CD4-positive, alpha-beta T cell treated with Interleukin-1 beta for 1 hour (primary cell): ENCODE results near the gene DDI1.
A peak's percentile ranks its signal among the peaks of the same experiment; 100 is the strongest.
"Not testable (repeated sequence)": the region's sequence is repeated elsewhere in the genome, so short reads cannot be mapped to it uniquely, and the experiment has no call there.

Experiments used
- DNase-seq, 2 donors: peaks; one replicate each; pipeline ENCODE4 v3.0.0-alpha.2; 2020 to 2022

DDI1 gene

DNA sequence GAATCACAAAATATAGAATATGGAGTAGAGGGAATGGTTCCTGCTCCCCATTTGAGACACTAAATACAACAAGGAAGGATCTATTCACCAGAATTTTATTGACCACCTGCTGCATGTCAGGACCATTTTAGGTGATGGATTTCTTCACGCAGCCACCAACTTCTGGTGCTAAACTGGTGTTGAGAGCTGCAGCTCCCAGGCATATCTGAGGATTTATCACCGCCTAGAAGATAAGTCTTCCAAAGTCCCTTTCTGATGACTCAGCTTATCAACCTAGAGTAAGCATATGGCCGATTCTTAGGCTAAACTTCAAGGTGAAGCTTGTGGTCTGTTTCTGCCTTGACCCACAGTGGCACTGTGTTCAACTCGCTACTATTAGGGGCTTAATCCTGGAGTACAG, 6.7 kb downstream of the DDI1 start:
- no peak for DNase-seq

DNA sequence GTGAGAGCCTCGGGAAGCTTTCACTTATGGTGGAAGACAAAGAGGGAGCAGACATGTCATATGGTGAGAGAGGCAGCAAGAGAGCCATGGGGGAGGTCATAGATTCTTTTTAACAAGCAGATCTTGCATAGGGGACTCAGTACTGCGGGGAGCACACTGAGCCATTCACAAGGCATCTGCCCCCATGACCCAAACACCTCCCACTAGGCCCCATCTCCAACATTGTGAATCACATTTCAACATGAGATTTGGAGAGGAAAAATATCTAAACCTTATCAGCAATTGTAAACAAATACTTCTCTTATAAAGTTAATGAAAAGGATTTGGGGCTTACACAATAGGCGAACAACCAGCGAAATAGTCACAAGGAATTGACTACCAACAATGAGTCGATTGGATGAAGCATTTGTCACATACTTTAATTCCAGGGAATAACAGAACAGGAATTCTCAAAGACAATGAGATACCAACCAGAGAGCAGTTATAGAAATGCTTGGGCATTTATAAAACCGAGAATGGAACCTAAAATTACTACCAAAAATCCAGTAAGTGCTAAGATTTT, 7.3 kb downstream of the DDI1 start:
- DNase-seq = no peak

DNA sequence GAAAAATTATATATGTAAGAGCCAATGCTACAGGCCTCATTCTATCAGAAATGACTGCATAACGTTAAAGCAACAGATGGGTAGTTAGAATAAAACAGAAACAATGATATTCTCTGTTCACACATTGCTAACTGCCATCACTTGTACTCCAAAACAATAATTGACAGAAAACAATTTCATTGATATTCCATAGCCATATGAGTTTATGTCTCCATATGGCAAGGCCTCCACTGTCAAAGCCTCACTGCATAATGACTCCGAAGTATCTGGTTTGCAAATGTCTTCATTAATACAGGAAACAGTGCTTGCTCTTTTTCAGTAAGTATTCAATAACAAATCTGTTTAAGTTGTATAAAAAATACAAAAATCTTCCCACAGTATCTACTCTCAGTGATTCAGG, 9.9 kb downstream of the DDI1 start:
- no peak for DNase-seq

DNA sequence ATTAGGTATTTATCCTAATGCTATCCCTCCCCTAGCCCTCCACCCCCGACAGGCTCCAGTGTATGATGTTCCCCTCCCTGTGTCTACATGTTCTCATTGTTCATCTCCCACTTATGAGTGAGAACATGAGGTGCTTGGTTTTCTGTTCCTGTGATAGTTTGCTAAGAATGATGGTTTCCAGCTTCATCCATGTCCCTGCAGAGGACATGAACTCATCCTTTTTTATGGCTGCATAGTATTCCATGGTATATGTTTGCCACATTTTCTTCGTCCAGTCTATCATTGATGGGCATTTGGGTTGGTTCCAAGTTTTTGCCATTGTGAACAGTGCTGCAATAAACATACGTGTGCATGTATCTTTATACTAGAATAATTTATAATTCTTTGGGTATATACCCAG, 10.4 kb downstream of the DDI1 start:
- DNase-seq = not testable (repeated sequence)

GRCh38 chr11:104049116-104049515, 12.7 kb downstream of the DDI1 start:
- no peak for DNase-seq

DNA sequence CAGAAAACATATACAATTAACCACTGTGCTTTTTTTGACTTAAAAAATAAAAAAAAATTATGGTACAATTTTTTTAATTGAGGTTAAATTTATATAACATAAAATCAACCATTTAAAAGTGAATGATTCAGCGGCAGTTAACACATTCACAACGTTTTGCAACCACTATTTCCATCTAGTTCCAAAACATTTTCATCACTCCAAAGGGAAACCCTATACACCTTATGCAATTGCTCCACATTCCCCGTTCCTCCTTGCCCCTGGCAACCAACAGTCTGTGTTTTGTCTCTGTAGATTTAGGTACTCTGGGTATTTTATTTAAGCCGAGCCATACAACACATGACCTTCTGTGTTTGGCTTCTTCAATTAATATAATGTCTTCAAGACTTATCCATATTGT, 15.3 kb downstream of the DDI1 start:
- no peak for DNase-seq

DNA sequence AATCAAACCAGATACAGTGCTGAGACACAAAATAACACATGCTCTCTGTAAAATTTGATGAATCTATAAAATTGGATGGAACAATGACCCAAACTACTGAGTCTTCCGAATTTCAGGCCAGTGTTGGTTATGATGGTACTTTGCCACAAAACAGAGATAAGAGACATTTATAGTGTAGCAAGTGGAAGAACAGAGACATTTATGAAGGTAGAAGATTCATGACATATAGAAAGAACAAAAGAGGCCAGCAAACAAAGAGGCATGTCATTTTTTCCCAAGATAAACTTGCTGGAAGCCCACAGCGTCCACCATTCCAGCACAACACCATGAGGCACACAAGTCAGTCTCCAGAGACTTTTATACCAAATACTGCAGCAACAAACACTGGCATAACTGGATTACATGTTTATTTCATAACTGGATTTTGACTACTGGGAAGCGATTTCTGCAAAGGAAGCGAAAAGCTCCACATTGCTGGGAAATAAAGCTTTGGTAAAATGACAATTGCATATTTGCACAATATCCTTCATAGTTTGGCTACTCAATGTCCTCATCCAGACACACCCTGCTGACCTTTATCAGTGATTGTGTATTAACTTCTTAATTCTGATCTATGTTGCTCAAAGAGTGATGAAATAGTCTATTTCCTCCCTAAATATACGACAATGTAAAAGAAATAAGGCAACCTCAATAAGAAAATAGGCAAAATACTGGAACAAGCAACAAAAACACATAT, 17.5 kb downstream of the DDI1 start:
- DNase-seq = no peak

- DNase-seq = no peak
Observed at GRCh38 chr11:104054911-104055529, 18.6 kb downstream of the DDI1 start.

- no peak for DNase-seq
Observed at GRCh38 chr11:104055596-104055995, 19.2 kb downstream of the DDI1 start.

DNA sequence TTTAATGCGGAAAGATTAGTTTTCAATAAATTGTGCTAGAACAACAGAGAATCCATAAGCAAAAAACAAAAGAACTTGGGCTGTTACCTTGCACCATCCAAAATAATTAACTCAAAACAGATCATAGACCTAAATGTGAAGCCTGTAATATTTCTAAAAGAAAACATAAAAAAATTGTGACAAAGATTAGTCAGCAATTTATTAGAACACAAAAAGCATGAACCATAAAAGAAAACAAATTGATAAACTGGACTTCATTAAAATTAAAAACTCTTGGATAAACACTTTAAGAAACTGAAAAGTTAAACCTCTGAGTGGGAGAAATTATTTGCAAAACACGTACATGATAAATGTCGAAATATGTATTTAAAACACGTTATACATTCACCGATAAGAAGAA, 21.5 kb downstream of the DDI1 start:
- no peak for DNase-seq

- no peak for DNase-seq
Observed at GRCh38 chr11:104058680-104059079, 22.2 kb downstream of the DDI1 start.

- no peak for DNase-seq
Observed at GRCh38 chr11:104060004-104060794, 23.8 kb downstream of the DDI1 start.

DNA sequence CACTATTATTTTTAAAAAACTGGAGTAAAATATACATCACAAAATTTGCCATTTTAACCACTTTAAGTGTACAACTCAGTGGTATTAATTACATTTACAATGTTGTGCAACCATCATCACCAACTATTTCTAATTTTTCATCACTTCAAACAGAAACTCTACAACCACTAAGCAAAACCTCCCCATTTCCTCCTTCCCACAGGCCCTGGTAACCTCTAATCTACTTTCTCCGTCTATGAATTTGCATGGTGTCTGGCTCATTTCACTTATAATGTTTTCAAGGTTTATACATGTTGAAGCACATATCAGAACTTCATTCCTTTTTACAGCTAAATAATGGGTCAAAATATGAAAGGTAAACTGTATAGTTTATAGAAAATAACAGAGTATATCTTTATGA, 24.4 kb downstream of the DDI1 start:
- DNase-seq = no peak

- DNase-seq = no peak
Observed at GRCh38 chr11:104061853-104062521, 25.5 kb downstream of the DDI1 start.

DNA sequence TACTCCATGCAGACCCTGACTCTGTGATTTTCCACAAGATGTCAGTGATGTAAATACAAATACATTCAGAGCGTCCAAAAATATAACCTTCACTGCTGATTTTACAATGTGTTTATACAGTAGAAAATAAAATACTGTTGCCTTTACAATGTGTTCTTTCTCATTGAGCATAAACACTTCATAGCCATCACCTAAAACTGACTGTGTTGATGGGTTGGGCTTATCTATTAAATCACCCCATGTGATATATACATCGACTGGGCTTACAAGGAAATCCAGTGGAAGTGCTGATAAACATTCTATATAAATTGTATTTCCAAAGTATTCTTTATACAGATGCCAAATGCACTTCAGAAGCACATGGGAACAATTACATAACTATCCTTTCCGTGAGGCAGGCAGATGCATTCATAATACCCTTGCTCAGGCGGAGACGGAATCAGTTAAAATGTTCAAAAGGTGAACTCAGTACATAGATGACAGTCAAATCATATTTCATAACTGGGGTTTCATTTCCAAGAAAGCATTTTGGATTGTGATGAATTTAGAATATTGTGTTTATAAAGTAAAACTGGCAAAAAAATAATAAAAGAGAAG, 27.7 kb downstream of the DDI1 start:
- no peak for DNase-seq

- DNase-seq = no peak
Observed at GRCh38 chr11:104067534-104067933, 31.1 kb downstream of the DDI1 start.

- DNase-seq = peak in 1 of 2 donors; percentile 33
Observed at GRCh38 chr11:104073950-104074705, 37.7 kb downstream of the DDI1 start.

DNA sequence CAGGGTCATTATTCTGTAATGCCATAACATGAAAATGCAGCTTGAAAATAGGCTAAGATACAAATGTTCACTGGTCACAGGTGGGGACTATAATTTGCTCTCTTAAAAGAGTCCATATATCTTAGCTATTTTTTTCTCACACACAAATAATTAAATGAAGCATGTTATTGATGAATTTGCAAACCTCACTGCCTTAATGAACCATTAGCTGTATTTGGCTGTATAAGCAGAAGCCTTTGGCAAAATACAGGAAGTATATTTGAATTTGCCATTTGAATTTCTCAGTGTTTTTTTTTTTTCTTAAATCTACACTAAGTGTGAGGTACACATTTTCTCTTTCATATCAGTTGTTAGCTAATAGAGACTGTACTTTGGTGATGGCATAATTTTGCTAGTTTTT, 38.7 kb downstream of the DDI1 start:
- DNase-seq = no peak

GRCh38 chr11:104075706-104076105, 39.3 kb downstream of the DDI1 start:
- DNase-seq = no peak

DNA sequence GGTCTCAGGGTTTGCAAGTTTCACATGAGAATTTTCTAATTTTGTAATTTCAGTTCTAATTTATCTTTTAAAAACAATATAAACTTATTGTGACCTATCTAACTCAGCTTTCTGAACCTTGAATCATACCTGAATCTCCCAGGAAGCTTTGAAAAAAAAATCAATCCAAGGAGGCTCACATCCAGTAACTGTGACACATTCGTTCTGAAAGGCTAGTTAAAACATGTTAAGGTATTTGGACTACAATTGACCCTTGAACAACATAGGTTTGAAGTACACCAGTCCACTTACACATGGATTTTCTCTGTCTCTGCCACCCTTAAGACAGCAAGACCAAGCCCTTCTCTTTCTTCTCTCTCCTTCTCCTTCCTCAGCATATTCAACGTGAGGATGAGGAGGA, 40.0 kb downstream of the DDI1 start:
- DNase-seq = no peak

DNA sequence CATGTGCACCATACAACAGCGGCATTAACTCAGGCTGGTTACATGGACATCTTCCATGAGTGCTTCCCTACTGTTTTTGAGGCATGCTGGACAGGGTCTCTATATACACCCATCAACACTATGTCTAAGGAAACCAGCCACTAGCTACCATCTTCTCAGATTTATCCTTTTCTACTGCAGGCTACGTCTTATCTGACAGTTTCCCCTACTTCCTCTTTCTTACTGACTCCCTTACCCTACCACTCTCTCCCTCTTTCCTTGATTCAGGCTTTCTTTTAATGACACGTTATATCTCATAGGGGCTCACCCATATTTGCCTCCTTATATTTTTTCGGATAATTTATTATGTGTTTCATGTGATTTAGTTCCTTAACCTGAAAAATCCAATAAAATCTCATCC, 41.8 kb downstream of the DDI1 start:
- no peak for DNase-seq

- no peak for DNase-seq
Observed at GRCh38 chr11:104078995-104079394, 42.6 kb downstream of the DDI1 start.
